WTC11 (cell line): ENCODE measurements around the gene CDH20. TPM values are rescaled to one million over a fixed set of nuclear protein-coding genes. Genes with fewer than 3 reads are reported as not detected.
A peak's percentile ranks its signal among the peaks of the same experiment; 100 is the strongest.

Source experiments
- ATAC-seq: fragments of 200-7000 bp; cut with Tn5 transposase; 2 replicates; pipeline ENCODE4 v1.10.0; 2021; ENCODE audit warnings: mild to moderate bottlenecking, moderate library complexity
- CTCF ChIA-PET: fragments of 300-600 bp; sonication (Branson Sonifier 250); formaldehyde crosslinking; loops from one replicate; lab custom pipeline; 2021; ENCODE audit warnings: antibody characterized with exemption; lab: Charles Lee
- POLR2A ChIA-PET: fragments of 350-600 bp; sonication (Branson Sonifier 250); formaldehyde crosslinking; loops from one replicate; lab custom pipeline; 2021; ENCODE audit warnings: antibody characterized with exemption; lab: Charles Lee
- DNase-seq: peaks from one replicate; pipeline ENCODE4 v3.0.0; 2021; ENCODE audit warnings: low spot score
- H3K27ac Mint-ChIP-seq: 2 replicates; pipeline ENCODE4 v1.8.0; 2021; ENCODE audit warnings: mixed read lengths
- H3K27me3 Mint-ChIP-seq: 2 replicates; pipeline ENCODE4 v1.8.0; 2021; ENCODE audit warnings: low read depth, mild to moderate bottlenecking, moderate library complexity, mixed read lengths
- H3K36me3 Mint-ChIP-seq: 2 replicates; pipeline ENCODE4 v1.8.0; 2021; ENCODE audit warnings: mixed read lengths
- H3K4me1 Mint-ChIP-seq: 2 replicates; pipeline ENCODE4 v1.8.0; 2022; ENCODE audit warnings: mixed read lengths
- H3K4me3 Mint-ChIP-seq: 2 replicates; pipeline ENCODE4 v1.8.0; 2021; ENCODE audit warnings: mild to moderate bottlenecking, moderate library complexity, mixed read lengths
- H3K9me3 Mint-ChIP-seq: 2 replicates; pipeline ENCODE4 v1.8.0; 2021; ENCODE audit warnings: mixed read lengths
- ELF4 ChIP-seq: sonication (generic); formaldehyde crosslinking; IDR thresholded peaks from 2 replicates; pipeline ENCODE4 v1.8.1; 2022; ENCODE audit warnings: low read depth, mild to moderate bottlenecking, moderate library complexity, missing genetic modification reagents
- EMX1 ChIP-seq: fragments of 250-450 bp; sonication (Bioruptor Pico); IDR thresholded peaks from 2 replicates; pipeline ENCODE4 v1.8.0; 2021; ENCODE audit warnings: mild to moderate bottlenecking
- ETV6 ChIP-seq: sonication (generic); formaldehyde crosslinking; IDR thresholded peaks from 2 replicates; pipeline ENCODE4 v1.8.1; 2022; ENCODE audit warnings: mild to moderate bottlenecking, missing genetic modification reagents
- GABPB1 ChIP-seq: sonication (generic); formaldehyde crosslinking; IDR thresholded peaks from 2 replicates; pipeline ENCODE4 v1.8.1; 2023; ENCODE audit warnings: mild to moderate bottlenecking, missing genetic modification reagents
- IRF2 ChIP-seq: sonication (generic); formaldehyde crosslinking; IDR thresholded peaks from 2 replicates; pipeline ENCODE4 v1.8.0; 2022; ENCODE audit warnings: low read depth, missing genetic modification reagents, borderline replicate concordance
- KAT7 ChIP-seq: sonication (generic); formaldehyde crosslinking; IDR thresholded peaks from 2 replicates; pipeline ENCODE4 v1.8.1; 2023; ENCODE audit warnings: missing genetic modification reagents, mild to moderate bottlenecking, borderline replicate concordance
- MYBL2 ChIP-seq: sonication (generic); formaldehyde crosslinking; IDR thresholded peaks from 2 replicates; pipeline ENCODE4 v1.8.1; 2023; ENCODE audit warnings: mild to moderate bottlenecking, moderate library complexity, missing genetic modification reagents
- NFYB ChIP-seq: sonication (generic); formaldehyde crosslinking; conservative IDR thresholded peaks from 2 replicates; pipeline ENCODE4 v1.8.0; 2022; ENCODE audit warnings: low read depth, missing genetic modification reagents
- OVOL2 ChIP-seq: fragments of 250-450 bp; sonication (Bioruptor Pico); IDR thresholded peaks from 2 replicates; pipeline ENCODE4 v1.9.0; 2021; ENCODE audit warnings: mild to moderate bottlenecking, borderline replicate concordance
- ZNF317 ChIP-seq: sonication (generic); formaldehyde crosslinking; IDR thresholded peaks from 2 replicates; pipeline ENCODE4 v1.8.1; 2023; ENCODE audit warnings: low read depth, mild to moderate bottlenecking, moderate library complexity, missing genetic modification reagents, borderline replicate concordance
- ZNF396 ChIP-seq: fragments of 250-450 bp; sonication (Bioruptor Pico); IDR thresholded peaks from 2 replicates; pipeline ENCODE4 v1.8.0; 2021; ENCODE audit warnings: mild to moderate bottlenecking, moderate library complexity, borderline replicate concordance
- total RNA-seq: library from RNA; stranded (reverse); gene quantifications from 3 replicates; pipeline ENCODE4 v1.2.3, GENCODE V29; 2021
- TF ChIP-seq, protein P1 (sequence below): sonication (generic); formaldehyde crosslinking; IDR thresholded peaks from 2 replicates; pipeline ENCODE4 v1.8.1; 2023; ENCODE audit warnings: mild to moderate bottlenecking, missing genetic modification reagents
- TF ChIP-seq, protein P2 (sequence below): sonication (generic); formaldehyde crosslinking; IDR thresholded peaks from 2 replicates; pipeline ENCODE4 v1.8.1; 2023; ENCODE audit warnings: mild to moderate bottlenecking, moderate library complexity, missing genetic modification reagents
- TF ChIP-seq, protein P3 (sequence below): fragments of 250-450 bp; sonication (Bioruptor Pico); IDR thresholded peaks from 2 replicates; pipeline ENCODE4 v2.1.2; 2022; ENCODE audit warnings: mild to moderate bottlenecking, moderate library complexity
- TF ChIP-seq, protein P4 (sequence below): fragments of 250-450 bp; sonication (Bioruptor Pico); IDR thresholded peaks from 2 replicates; pipeline ENCODE4 v1.9.0; 2021; ENCODE audit warnings: mild to moderate bottlenecking, borderline replicate concordance
- TF ChIP-seq, protein P5 (sequence below): fragments of 250-450 bp; sonication (Bioruptor Pico); IDR thresholded peaks from 2 replicates; pipeline ENCODE4 v1.9.0; 2021; ENCODE audit warnings: mild to moderate bottlenecking
- TF ChIP-seq, protein P6 (sequence below): fragments of 200-600 bp; IDR thresholded peaks from 2 replicates; pipeline ENCODE4 v1.8.0; 2022; ENCODE audit warnings: antibody characterized with exemption

CDH20 gene
- total RNA-seq, 1 experiment from 2014 or later, result 0.39 TPM

DNA sequence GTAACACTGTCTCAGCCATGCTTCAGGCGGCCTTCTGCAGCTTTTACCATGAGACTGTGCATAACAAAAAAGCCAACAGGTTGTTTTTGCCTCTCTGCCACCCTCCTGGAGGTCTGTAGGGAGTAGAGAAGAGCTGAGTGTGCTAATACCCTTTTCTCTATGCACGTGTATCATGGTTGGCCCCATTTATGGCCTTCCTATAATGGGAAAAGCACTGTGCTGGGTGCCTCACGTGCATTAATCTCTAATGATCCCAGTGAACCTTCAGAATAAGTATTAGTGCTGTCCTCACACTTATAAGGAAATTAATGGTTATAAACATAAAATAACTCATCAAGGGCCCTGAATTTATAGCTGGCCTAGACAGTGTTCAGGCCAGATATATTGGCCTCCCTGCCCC, 164.2 kb downstream of the CDH20 start (continued):
- TF ChIP-seq NFYB, result no peak
- TF ChIP-seq EMX1 (CRISPR knock-in tag), result no peak
- TF ChIP-seq GABPB1 (CRISPR knock-in tag), result no peak
- TF ChIP-seq, protein P1, sequence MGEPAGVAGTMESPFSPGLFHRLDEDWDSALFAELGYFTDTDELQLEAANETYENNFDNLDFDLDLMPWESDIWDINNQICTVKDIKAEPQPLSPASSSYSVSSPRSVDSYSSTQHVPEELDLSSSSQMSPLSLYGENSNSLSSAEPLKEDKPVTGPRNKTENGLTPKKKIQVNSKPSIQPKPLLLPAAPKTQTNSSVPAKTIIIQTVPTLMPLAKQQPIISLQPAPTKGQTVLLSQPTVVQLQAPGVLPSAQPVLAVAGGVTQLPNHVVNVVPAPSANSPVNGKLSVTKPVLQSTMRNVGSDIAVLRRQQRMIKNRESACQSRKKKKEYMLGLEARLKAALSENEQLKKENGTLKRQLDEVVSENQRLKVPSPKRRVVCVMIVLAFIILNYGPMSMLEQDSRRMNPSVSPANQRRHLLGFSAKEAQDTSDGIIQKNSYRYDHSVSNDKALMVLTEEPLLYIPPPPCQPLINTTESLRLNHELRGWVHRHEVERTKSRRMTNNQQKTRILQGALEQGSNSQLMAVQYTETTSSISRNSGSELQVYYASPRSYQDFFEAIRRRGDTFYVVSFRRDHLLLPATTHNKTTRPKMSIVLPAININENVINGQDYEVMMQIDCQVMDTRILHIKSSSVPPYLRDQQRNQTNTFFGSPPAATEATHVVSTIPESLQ (CRISPR knock-in tag), result no peak
- TF ChIP-seq ZNF396 (CRISPR knock-in tag), result no peak
- no peak for TF ChIP-seq ZNF317
- TF ChIP-seq, protein P2, sequence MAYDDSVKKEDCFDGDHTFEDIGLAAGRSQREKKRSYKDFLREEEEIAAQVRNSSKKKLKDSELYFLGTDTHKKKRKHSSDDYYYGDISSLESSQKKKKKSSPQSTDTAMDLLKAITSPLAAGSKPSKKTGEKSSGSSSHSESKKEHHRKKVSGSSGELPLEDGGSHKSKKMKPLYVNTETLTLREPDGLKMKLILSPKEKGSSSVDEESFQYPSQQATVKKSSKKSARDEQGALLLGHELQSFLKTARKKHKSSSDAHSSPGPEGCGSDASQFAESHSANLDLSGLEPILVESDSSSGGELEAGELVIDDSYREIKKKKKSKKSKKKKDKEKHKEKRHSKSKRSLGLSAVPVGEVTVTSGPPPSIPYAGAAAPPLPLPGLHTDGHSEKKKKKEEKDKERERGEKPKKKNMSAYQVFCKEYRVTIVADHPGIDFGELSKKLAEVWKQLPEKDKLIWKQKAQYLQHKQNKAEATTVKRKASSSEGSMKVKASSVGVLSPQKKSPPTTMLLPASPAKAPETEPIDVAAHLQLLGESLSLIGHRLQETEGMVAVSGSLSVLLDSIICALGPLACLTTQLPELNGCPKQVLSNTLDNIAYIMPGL (CRISPR knock-in tag), result no peak
- no peak for TF ChIP-seq KAT7 (CRISPR knock-in tag)
- TF ChIP-seq, protein P3, sequence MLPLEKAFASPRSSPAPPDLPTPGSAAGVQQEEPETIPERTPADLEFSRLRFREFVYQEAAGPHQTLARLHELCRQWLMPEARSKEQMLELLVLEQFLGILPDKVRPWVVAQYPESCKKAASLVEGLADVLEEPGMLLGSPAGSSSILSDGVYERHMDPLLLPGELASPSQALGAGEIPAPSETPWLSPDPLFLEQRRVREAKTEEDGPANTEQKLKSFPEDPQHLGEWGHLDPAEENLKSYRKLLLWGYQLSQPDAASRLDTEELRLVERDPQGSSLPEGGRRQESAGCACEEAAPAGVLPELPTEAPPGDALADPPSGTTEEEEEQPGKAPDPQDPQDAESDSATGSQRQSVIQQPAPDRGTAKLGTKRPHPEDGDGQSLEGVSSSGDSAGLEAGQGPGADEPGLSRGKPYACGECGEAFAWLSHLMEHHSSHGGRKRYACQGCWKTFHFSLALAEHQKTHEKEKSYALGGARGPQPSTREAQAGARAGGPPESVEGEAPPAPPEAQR (CRISPR knock-in tag), result no peak
- TF ChIP-seq, protein P4, sequence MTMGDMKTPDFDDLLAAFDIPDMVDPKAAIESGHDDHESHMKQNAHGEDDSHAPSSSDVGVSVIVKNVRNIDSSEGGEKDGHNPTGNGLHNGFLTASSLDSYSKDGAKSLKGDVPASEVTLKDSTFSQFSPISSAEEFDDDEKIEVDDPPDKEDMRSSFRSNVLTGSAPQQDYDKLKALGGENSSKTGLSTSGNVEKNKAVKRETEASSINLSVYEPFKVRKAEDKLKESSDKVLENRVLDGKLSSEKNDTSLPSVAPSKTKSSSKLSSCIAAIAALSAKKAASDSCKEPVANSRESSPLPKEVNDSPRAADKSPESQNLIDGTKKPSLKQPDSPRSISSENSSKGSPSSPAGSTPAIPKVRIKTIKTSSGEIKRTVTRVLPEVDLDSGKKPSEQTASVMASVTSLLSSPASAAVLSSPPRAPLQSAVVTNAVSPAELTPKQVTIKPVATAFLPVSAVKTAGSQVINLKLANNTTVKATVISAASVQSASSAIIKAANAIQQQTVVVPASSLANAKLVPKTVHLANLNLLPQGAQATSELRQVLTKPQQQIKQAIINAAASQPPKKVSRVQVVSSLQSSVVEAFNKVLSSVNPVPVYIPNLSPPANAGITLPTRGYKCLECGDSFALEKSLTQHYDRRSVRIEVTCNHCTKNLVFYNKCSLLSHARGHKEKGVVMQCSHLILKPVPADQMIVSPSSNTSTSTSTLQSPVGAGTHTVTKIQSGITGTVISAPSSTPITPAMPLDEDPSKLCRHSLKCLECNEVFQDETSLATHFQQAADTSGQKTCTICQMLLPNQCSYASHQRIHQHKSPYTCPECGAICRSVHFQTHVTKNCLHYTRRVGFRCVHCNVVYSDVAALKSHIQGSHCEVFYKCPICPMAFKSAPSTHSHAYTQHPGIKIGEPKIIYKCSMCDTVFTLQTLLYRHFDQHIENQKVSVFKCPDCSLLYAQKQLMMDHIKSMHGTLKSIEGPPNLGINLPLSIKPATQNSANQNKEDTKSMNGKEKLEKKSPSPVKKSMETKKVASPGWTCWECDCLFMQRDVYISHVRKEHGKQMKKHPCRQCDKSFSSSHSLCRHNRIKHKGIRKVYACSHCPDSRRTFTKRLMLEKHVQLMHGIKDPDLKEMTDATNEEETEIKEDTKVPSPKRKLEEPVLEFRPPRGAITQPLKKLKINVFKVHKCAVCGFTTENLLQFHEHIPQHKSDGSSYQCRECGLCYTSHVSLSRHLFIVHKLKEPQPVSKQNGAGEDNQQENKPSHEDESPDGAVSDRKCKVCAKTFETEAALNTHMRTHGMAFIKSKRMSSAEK (CRISPR knock-in tag), result no peak

DNA sequence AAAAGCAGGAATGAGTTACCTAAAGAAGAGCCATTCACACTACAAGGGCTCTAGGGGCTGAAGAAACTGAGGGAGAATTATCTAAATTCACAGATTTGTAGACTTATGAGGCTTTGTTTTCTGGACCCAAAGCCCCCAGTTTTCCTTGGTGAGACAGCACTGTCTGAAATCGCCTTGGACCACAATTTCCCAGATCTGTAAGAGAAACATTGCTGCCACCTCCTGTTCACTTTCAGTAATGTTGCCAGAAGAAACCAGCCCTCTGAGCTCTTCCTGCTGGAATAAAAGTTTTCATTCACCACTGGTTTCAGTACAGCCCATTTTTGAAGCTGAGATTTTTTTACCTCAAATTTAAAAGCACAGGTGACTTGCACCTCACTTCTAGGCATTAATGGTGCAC, 169.2 kb downstream of the CDH20 start:
- H3K4me3 Mint-ChIP-seq, result no peak overlapping the region
- no peaks in the 10 kb centered on the region for H3K36me3 Mint-ChIP-seq
- DNase-seq (peak; percentile 37), ATAC-seq (peak; percentile 88)
- POLR2A ChIA-PET, result interaction anchor here (0.7 kb wide), 1 partner anchor 1255 kb away, joined by 3 read pairs; no protein-coding TSS in a partner anchor
- H3K27me3 Mint-ChIP-seq, result no peaks in the 10 kb centered on the region; the same call in 1 of the 2 replicates
- peaks cover 20% of the 10 kb centered on the region for H3K4me1 Mint-ChIP-seq
- CTCF ChIA-PET, result interaction anchor here (0.6 to 2.6 kb wide), 12 partner anchors 15 to 694 kb away, joined by 3 to 21 read pairs (median 3); no protein-coding TSS in a partner anchor
- no peak for TF ChIP-seq ELF4 (CRISPR knock-in tag)
- TF ChIP-seq MYBL2 (CRISPR knock-in tag), result no peak
- no peak for TF ChIP-seq IRF2 (CRISPR knock-in tag)
- TF ChIP-seq ZNF396 (CRISPR knock-in tag), result no peak
- TF ChIP-seq OVOL2 (CRISPR knock-in tag), result no peak
- TF ChIP-seq ETV6 (CRISPR knock-in tag), result no peak
- TF ChIP-seq, protein P5, sequence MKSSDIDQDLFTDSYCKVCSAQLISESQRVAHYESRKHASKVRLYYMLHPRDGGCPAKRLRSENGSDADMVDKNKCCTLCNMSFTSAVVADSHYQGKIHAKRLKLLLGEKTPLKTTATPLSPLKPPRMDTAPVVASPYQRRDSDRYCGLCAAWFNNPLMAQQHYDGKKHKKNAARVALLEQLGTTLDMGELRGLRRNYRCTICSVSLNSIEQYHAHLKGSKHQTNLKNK, result no peak
- TF ChIP-seq, protein P6, sequence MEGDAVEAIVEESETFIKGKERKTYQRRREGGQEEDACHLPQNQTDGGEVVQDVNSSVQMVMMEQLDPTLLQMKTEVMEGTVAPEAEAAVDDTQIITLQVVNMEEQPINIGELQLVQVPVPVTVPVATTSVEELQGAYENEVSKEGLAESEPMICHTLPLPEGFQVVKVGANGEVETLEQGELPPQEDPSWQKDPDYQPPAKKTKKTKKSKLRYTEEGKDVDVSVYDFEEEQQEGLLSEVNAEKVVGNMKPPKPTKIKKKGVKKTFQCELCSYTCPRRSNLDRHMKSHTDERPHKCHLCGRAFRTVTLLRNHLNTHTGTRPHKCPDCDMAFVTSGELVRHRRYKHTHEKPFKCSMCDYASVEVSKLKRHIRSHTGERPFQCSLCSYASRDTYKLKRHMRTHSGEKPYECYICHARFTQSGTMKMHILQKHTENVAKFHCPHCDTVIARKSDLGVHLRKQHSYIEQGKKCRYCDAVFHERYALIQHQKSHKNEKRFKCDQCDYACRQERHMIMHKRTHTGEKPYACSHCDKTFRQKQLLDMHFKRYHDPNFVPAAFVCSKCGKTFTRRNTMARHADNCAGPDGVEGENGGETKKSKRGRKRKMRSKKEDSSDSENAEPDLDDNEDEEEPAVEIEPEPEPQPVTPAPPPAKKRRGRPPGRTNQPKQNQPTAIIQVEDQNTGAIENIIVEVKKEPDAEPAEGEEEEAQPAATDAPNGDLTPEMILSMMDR, result peak; percentile 54
- H3K27ac Mint-ChIP-seq, result no peak overlapping the region
- H3K9me3 Mint-ChIP-seq, result no peaks in the 10 kb centered on the region
